HG03196 (cell line): Measurements from ENCODE around the gene ZNF699.
A peak's percentile ranks its signal among the peaks of the same experiment; 100 is the strongest.
"Not testable (repeated sequence)": the region's sequence is repeated elsewhere in the genome, so short reads cannot be mapped to it uniquely, and the experiment has no call there.

Source experiments
- ATAC-seq: cut with Tn5 transposase; IDR thresholded peaks from one replicate; pipeline ENCODE4 v1.9.1; 2021; ENCODE audit not compliant: unreplicated experiment

The ZNF699 gene

DNA sequence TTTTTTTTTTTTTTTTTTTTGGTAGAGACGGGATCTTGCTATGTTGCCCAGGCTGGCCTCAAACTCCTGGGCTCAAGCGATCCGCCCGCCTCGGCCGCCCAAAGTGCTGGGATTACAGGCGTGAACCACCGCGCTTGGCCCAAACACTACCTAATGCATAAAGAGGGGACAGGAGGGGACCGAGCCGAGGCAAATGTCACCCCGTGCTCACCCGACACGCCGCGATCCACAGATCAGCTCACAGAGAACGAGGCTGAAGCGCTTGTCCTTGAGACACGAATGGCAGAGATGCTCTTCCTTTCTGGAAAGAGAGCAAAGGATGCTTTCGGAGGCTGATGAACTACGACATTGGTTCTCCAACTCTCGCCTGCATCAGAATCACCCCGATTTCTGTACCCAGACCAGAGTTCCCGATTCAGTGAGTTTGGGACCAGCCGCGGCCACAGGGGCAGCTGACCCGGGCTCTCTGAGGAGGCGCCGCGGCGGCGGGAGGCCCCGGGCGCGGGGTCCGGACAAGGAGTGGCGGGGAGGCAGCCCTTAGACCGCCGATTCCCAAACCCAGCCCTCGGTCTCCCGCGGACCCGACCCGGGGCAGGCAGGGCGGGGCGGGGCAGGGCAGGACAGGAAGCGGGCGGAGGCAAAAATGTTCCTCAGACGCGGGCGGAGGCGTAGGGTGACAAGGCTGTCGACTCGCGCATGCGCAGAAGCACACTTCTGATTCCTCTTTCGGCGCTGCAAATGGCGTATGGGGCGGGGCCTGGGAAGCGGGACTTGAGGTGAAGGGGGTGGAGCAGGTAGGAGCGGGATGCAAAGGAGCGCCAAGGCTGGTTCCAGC, at the start of gene ZNF699:
Gene ZNF699 (minus strand): TSS at position 700 of the 835 bp plus-strand sequence. CDS start 4,719 bp downstream, outside the sequence.
- ATAC-seq, result peak; percentile 89

- no peak for ATAC-seq
These were observed 45.0 kb upstream of the ZNF699 start for GRCh38 chr19:9354651-9355050.

DNA sequence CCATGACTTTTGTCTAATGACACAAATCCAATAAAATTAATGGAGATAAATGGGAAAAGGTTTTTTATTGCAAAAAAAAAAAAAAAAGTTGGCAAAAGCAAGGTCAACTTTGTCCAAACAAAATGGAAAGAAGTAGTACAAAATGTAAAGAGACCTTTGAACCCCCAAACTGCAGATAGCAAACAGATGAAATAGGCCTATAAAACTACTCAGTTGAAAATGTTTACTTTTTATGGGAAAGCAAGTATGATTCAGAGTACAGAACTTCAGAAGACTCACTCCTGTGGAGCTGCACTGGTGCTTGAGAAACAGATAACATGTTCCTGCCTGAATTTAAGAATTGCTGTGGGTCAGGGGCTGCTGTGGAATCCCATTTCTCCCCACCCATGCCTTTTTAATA, 43.4 kb upstream of the ZNF699 start:
- ATAC-seq, result no peak

GRCh38 chr19:9352505-9352904, 42.9 kb upstream of the ZNF699 start:
- no peak for ATAC-seq

DNA sequence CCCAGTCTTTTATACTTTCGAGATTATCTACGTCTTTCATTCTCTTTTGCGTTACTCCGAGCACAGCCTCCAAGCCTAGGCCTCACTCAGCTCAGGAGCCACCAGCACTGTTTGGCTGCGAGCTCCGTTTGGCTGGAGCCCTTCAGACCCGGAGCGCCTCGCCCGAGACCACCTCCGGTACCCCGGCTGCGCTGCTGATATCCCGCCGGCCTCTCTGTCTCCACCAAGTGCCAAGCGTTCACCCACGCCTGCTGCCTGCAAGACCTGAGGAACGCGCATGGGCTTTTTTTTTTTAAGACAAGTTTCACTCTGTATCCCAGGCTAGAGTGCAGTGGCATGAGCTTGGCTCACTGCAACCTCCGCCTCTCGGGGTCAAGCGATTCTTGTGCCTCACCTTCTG, 39.0 kb upstream of the ZNF699 start:
- ATAC-seq, result no peak

DNA sequence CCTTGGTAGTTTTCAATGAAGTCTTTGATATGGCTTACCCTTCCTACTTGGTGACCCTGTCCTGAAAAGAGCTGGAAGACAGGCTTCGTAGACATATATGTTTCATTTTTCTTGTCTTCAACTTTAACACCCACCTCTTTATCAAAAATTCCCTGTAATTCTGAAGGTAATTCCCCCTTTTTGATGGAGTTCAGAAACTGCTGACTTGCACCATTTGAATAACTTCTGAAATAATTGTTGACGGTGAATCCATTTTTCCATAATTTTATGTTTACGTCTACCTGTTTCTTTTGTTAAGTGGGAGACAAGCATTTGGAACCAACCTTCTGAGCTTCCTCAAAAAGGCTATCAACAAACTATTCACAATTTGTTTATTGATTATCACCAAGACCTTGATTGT, 38.6 kb upstream of the ZNF699 start:
- ATAC-seq, result no peak

GRCh38 chr19:9345005-9345404, 35.4 kb upstream of the ZNF699 start:
- no peak for ATAC-seq

DNA sequence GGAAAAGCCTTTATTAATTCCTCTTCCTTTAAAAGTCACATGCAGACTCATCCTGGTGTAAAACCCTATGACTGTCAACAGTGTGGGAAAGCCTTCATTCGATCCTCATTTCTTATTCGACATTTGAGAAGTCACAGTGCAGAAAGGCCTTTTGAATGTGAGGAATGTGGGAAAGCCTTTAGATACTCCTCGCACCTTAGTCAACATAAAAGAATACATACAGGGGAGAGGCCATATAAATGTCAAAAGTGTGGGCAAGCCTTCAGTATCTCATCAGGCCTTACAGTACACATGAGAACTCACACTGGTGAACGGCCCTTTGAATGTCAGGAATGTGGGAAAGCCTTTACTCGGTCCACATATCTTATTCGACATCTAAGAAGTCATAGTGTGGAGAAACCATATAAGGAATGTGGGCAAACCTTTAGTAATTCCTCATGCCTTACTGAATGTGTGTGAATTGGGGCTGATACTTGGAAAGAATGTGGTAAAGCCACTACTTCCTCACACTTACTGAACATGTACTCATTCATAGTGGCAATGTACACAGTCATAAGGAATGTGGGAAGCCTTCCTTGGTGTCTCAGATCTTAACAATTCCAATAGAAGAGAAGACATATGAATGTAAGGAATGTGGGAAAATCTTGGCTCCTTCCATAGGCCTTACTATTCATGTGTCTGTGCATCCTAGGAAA, 33.1 kb upstream of the ZNF699 start:
- no peak for ATAC-seq

DNA sequence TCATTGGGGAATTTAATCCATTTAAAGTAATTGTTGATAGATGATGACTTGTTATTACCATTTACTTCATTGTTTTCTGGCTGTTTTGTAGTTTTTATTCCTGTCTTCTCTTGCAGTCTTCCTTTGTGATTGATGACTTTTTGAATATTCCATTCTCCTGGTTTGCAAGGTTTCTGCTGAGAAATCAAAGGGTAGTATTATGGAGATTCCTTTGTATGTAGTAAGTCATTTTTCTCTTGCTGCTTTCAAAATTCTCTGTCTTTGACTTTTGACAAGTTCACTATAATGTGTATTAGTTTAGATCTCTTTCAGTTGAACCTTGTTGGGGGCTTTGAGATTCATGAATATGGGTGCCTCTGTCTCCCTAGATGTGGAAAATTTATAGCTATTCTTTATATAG, 20.4 kb upstream of the ZNF699 start:
- ATAC-seq, result no peak

- no peak for ATAC-seq
These were observed 14.9 kb upstream of the ZNF699 start for GRCh38 chr19:9324584-9324962.

GRCh38 chr19:9323919-9324583, 14.4 kb upstream of the ZNF699 start, which contains the start of gene ZNF559:
ZNF559 (plus strand) TSS chr19:9324179; CDS start chr19:9338550, 14,371 bp downstream.
- ATAC-seq, result peak; percentile 96

DNA sequence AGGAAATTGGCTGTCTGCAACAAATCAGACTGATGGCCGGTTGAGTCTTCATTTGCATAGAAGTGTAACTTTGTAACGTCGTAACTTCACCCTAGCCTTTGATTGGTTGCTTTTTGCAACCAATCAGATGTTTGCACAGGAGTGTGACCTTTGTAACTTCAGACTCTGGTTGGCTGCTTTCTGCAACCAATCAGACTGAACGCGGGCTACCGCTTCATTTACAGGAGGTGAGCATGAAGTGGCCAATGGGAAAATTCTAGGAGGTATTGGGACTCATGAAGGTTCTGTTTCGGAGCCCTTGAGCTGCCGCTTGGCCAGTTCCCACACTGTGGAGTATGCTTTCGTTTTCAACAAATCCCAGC, 13.9 kb upstream of the ZNF699 start:
- ATAC-seq, result peak; percentile 17

- not testable (repeated sequence) for ATAC-seq
These were observed 12.6 kb upstream of the ZNF699 start for GRCh38 chr19:9322201-9322600.

GRCh38 chr19:9321756-9322155, 12.1 kb upstream of the ZNF699 start:
- not testable (repeated sequence) for ATAC-seq

DNA sequence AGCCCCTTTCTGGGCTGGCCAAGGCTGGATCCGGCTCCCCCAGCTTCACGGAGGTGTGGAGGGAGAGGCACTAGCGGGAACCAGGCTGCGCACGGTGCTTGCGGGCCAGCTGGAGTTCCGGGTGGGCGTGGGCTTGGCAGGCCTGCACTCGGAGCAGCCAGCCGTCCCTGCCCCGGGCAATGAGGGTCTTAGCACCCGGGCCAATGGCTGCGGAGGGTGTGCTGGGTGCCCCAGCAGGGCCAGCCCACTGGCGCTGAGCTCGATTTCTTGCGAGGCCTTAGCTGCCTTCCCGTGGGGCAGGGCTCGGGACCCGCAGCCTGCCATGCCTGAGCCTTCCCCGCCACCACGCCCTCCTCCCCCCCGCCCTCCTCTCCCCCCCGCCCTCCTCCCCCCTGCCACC, 11.7 kb upstream of the ZNF699 start:
- ATAC-seq, result no peak

- ATAC-seq, result no peak
These were observed 4.1 kb upstream of the ZNF699 start for GRCh38 chr19:9313756-9314155.

- ATAC-seq, result peak; percentile 58
These were observed 372 bp upstream of the ZNF699 start for GRCh38 chr19:9309974-9310446.

- ATAC-seq, result no peak
These were observed 1.4 kb downstream of the ZNF699 start for GRCh38 chr19:9308091-9308770.

DNA sequence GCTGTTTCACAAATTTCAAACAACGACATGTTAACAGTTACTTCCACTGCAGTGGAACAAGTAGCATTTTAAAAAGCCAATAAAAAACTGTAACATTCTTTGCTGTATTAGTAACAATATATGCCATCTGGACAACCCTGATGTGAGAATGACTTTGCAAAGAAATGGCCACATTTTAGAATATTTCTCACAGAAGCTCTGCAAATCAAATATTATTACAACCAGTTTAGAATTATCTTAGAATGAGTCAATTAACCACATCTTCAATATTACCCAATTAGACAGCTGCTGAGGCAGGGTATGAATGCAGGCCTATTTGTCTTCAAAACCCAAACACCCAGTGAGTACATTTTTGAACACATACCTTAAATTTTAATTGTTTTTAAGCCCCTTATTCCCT, 3.2 kb downstream of the ZNF699 start:
- no peak for ATAC-seq

- ATAC-seq, result no peak
These were observed 13.3 kb downstream of the ZNF699 start for GRCh38 chr19:9296336-9296735.

DNA sequence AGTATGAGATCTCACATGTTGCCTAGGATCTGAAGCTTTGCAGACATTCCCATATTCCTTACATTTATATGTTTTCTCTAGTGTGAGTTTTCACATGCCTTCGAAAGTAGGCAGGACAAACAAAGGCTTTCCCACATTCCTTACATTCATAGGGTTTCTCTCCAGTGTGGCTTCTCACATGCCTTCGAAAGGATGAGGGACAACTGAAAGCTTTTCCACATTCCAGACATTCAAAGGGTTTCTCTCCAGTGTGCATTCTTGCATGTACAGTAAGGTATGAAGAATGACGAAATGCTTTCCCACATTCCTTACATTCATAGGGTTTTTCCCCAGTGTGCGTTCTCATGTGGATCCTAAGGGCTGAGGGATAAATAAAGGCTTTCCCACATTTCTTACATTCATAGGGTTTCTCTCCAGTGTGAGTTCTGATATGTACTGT, 14.2 kb downstream of the ZNF699 start:
- ATAC-seq, result no peak
